SIG-M5 (cell line): ENCODE measurements around the gene ZC3H13.

Experiments used
- DNase-seq: peaks from one replicate; lab custom pipeline; 2025; lab: John Stamatoyannopoulos, UW

The ZC3H13 gene

GRCh38 chr13:46052319-46053161 is at the start of gene ZC3H13:
Gene ZC3H13 (minus strand): TSS chr13:46052746. CDS start chr13:46045507, 7,239 bp downstream.
- peak; percentile 84 for DNase-seq

GRCh38 chr13:46102255-46102605 is 49.7 kb upstream of the ZC3H13 start:
- DNase-seq, result no peak

GRCh38 chr13:46101484-46102254 is 49.1 kb upstream of the ZC3H13 start:
- DNase-seq, result no peak

DNA sequence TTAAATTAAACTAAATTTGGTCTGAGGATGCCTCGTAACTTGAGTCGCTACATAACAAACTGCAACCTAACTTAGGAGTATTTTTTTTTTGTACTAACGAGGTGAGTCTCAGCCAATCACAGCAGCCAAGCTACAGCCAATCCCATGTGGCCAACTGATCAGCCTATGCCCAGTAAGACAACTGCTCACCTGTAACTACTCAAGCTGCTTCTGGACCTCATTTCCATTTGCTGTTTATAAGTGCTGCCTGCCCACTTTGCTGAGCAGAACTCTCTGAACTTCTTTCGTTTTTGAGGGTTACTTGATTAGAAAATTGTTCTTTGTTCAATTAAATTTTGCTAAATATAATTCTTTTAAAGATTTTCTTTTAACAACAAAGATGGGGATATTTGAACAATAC is 48.5 kb upstream of the ZC3H13 start:
- DNase-seq, result no peak

- DNase-seq, result peak; percentile 17
Measured at GRCh38 chr13:46100191-46100815, 47.8 kb upstream of the ZC3H13 start.

GRCh38 chr13:46097663-46098062 is 45.1 kb upstream of the ZC3H13 start:
- no peak for DNase-seq

DNA sequence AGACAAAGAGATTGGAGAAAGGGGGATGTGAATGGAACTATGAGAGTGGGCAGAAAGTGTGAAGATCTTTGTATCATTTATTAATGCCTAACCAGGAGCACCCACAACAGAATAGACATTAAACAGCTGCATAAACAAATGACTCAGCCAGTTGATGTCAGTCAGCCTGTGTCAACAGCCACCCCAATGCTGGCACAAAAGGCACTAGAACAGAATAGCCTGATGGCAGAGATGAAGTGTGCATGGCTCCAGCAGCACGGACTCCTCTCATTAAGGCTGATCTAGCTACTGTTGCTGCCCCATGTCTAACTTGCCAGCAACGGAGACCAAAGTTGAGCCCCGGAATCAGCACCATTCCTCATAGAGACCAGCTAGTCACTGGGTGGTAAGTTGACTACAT is 44.5 kb upstream of the ZC3H13 start:
- no peak for DNase-seq

DNA sequence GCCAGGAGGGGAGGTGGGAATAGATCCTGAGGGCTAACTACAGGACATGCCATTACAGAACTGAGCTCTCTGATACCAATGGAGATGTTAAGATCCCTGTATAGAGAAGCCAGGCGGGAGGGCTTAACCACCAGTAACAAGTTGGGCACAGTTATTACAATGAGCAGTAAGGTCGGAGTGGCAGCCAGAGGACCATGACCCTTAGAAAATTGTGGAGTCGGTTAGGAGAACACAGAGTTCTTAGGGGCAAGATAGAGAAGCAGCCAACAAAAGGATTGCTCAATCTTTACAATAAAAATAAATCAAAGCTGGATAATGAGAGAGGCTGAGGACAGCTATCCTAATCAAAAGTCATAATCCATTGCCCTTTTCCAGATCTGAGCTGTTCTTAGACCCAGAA is 41.9 kb upstream of the ZC3H13 start:
- no peak for DNase-seq

DNA sequence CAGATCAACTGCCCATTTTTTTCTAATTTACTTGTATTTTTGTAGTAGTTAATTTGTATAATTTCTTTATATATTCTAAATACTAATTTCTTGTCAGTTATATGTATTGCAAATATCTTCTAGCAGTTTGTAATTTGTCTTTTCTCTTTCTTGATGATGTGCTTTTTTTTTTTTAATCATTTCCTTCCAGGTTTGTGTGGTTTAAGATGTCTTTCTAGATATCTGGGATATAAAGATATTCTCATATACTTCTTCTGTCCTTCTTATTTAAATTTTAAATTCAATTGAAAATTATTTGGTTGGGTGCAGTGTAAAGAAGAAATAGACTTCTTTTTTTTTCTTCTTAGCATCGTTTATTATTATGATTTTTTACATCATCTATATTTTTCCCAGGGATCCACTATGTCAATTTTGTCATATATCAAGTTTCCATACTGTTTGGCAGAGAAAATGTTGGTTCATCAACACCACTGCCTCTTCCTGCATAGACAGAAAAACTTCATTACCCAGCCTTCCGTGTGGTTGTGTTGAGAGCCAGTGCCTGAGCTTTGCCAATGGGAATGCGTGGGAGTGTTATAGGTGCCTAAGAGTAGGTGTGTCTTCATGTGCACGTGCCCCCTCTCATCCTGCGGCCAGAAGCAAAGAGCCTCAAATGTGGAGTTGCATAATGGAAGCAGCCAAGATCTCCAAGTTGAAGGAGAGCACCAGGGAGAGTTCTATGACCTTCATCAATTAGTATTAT is 36.4 kb upstream of the ZC3H13 start:
- no peak for DNase-seq

- no peak for DNase-seq
Measured at GRCh38 chr13:46087481-46087880, 34.9 kb upstream of the ZC3H13 start.

DNA sequence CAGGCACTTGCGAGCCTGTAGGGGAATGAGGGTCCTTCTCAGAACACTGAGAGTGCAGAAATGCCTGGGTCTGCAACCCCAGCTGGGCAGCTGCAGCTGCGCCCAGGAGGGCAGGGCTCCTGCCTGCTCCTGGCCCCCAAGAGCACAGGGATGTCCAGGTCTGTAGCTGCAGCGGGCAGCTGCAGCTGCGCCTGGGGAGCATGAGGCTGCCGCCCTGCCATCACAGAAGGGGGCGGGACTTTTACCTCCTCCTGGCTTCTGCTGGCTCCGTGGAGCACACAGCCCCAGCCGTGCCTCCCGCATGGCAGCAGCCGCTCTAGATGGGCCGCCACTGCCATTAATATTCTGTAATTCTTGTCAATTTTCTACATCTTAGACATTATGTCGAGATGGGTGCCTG is 34.4 kb upstream of the ZC3H13 start:
- no peak for DNase-seq

DNA sequence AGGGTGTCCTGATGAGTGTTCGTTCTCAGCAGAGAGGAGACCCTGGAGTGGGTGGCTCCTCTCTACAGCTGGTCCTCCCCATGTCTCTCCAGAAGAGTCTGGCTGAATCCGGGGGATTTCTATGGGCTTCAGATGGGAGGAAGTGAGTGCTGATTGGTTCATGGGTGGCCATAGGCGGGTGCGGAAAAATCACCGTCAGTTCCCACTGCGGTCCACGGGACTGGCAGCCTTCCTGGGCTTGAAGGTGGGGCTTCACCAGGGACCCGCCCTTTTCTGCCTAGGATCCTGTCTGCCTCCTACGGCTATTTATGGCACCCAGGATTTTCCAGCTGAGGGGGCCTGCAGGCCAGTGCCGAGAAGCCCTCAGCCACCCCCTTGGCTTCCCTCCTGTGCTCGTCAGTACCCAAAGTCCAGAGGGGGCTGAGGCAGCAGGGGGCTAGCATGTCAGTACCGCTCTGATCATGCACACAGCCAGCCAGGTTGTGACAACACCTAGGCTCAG is 33.9 kb upstream of the ZC3H13 start:
- no peak for DNase-seq

- no peak for DNase-seq
Measured at GRCh38 chr13:46085737-46086136, 33.2 kb upstream of the ZC3H13 start.

GRCh38 chr13:46082324-46082723 is 29.8 kb upstream of the ZC3H13 start:
- DNase-seq, result no peak

- no peak for DNase-seq
Measured at GRCh38 chr13:46079770-46080169, 27.2 kb upstream of the ZC3H13 start.

DNA sequence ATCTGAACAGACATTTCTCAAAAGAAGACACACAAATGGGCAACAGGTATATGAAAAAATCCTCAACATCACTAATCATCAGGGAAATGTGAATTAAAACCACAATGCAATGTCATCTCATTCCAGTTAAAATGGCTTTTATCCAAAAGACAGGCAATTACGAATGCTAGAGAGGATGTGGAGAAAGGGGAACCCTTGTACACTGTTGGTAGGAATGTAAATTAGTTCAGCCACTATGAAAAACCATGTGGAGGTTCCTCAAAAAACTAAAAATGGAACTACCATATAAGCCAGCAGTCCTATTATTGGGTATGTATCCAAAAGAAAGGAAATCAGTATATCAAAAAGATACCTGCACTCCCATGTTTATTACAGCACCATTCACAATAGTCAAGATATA is 24.7 kb upstream of the ZC3H13 start:
- DNase-seq, result no peak

GRCh38 chr13:46076827-46077226 is 24.3 kb upstream of the ZC3H13 start:
- DNase-seq, result no peak

- DNase-seq, result no peak
Measured at GRCh38 chr13:46075811-46076210, 23.3 kb upstream of the ZC3H13 start.

- no peak for DNase-seq
Measured at GRCh38 chr13:46071590-46072249, 19.2 kb upstream of the ZC3H13 start.

DNA sequence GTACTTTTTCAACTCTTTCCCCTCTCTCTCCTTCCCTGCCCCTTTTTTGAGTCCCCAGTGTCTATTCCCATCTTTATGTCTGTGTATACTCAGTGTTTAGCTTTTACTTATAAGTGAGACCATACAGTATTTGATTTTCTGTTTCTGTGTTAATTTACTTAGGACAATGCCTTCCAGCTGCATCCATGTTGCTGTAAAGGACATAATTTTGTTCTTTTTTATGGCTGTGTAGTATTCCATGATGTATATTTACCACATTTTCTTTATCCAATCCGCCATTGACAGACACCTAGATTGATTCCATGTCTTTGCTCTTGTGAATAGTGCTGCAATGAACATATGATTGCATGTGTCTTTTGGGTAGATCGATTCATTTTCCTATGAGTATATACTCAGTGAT is 10.7 kb upstream of the ZC3H13 start:
- DNase-seq, result no peak

GRCh38 chr13:46062185-46062584 is 9.6 kb upstream of the ZC3H13 start:
- DNase-seq, result no peak

- DNase-seq, result no peak
Measured at GRCh38 chr13:46059405-46059804, 6.9 kb upstream of the ZC3H13 start.
